Endothelial cell of umbilical vein (primary cell): ENCODE measurements around the gene HMGXB4. TPM values are rescaled to one million over a fixed set of nuclear protein-coding genes. Genes with fewer than 3 reads are reported as not detected.

Source experiments
- BruUV-seq: library from RNA; stranded (reverse); fragments of 400-500 nt; replicated peaks from 2 replicates; lab custom pipeline; 2021; lab: Mats Ljungman, UMichigan
- CTCF ChIA-PET: fragments of 300-600, 350-600 bp; sonication (Branson Sonifier 250); formaldehyde crosslinking; loops from one replicate; lab custom pipeline; 2021; ENCODE audit warnings: antibody characterized with exemption, inconsistent platforms; lab: Charles Lee
- POLR2A ChIA-PET: fragments of 300-600, 350-600 bp; sonication (Branson Sonifier 250); formaldehyde crosslinking; loops from one replicate; lab custom pipeline; 2021; ENCODE audit warnings: antibody characterized with exemption, inconsistent platforms; lab: Charles Lee
- DNase-seq: peaks from one replicate; pipeline ENCODE4 v3.0.0-alpha.2; 2011; ENCODE audit warnings: low read depth, low spot score
- FAIRE-seq: peaks from 2 replicates; lab custom pipeline; 2011; peaks lifted over from hg19 to GRCh38; lab: Jason Lieb, UNC
- H2AFZ ChIP-seq: 2 replicates; pipeline ENCODE4 v1.6.0; 2012; ENCODE audit warnings: low read depth, low read length, control low read depth, inconsistent platforms
- H3K27ac ChIP-seq: 2 replicates; pipeline ENCODE4 v1.5.1; 2011; ENCODE audit warnings: low read depth, mild to moderate bottlenecking, control low read depth, low read length, moderate library complexity; ENCODE audit not compliant: insufficient read depth
- H3K27me3 ChIP-seq, 2 experiments: 2 replicates each; pipeline versions ENCODE4 v1.6.0 to v1.6.1; 2011; ENCODE audit warnings: low read length in 2 of 2, mixed read lengths in 1 of 2; ENCODE audit not compliant: control insufficient read depth in 2 of 2, insufficient read depth in 2 of 2
- H3K36me3 ChIP-seq, 2 experiments: 2 replicates in 1 of 2; 3 replicates in 1 of 2; pipeline ENCODE4 v1.5.1; 2011; ENCODE audit warnings: low read length in 2 of 2, mild to moderate bottlenecking in 1 of 2, moderate library complexity in 1 of 2; ENCODE audit not compliant: control insufficient read depth in 2 of 2, insufficient read depth in 2 of 2; ENCODE audit errors: extremely low read depth in 1 of 2
- H3K4me1 ChIP-seq: 3 replicates; pipeline ENCODE4 v1.5.1; 2011; ENCODE audit warnings: mild to moderate bottlenecking, low read length; ENCODE audit not compliant: control insufficient read depth, insufficient read depth; ENCODE audit errors: extremely low read depth
- H3K4me2 ChIP-seq: 2 replicates; pipeline ENCODE4 v1.6.1; 2011; ENCODE audit warnings: low read length, control low read depth, mixed read lengths; ENCODE audit not compliant: insufficient read depth
- H3K4me3 ChIP-seq, 3 experiments: fragments of 200-600 bp in 1 of 3; sonication (generic), shearing (Covaris generic) in 1 of 3; replicated peaks in 1 of 3; 2 replicates each; pipeline ENCODE4 v1.5.1; 2011 to 2016; ENCODE audit warnings: control low read depth in 3 of 3, low read length in 3 of 3, mild to moderate bottlenecking in 2 of 3, inconsistent platforms in 1 of 3, low read depth in 1 of 3, moderate library complexity in 1 of 3; ENCODE audit not compliant: insufficient read depth in 1 of 3
- H3K79me2 ChIP-seq: 2 replicates; pipeline ENCODE4 v1.6.0; 2012; ENCODE audit warnings: low read length, inconsistent platforms; ENCODE audit not compliant: control insufficient read depth, insufficient read depth
- H3K9ac ChIP-seq: replicated peaks from 2 replicates; pipeline ENCODE3; 2011; ENCODE audit warnings: low read length, control low read depth; ENCODE audit not compliant: insufficient read depth; ENCODE audit errors: extremely low read depth
- H3K9me1 ChIP-seq: replicated peaks from 3 replicates; pipeline ENCODE4 v1.6.0; 2011; ENCODE audit warnings: mild to moderate bottlenecking, low read length; ENCODE audit not compliant: control insufficient read depth, insufficient read depth; ENCODE audit errors: extremely low read depth
- H3K9me3 ChIP-seq: replicated peaks from 2 replicates; pipeline ENCODE4 v1.5.1; 2012; ENCODE audit warnings: low read length, inconsistent platforms; ENCODE audit not compliant: control insufficient read depth, insufficient read depth
- H4K20me1 ChIP-seq: replicated peaks from 2 replicates; pipeline ENCODE3; 2011; ENCODE audit warnings: mild to moderate bottlenecking, low read length; ENCODE audit not compliant: control insufficient read depth, insufficient read depth; ENCODE audit errors: extremely low read depth
- EZH2 ChIP-seq: IDR thresholded peaks from 2 replicates; pipeline ENCODE4 v1.6.1; 2012; ENCODE audit warnings: borderline replicate concordance, low read depth, mild to moderate bottlenecking, moderate library complexity, low read length, inconsistent platforms; ENCODE audit not compliant: severe bottlenecking
- FOS ChIP-seq: IDR thresholded peaks from 2 replicates; pipeline ENCODE4 v1.6.1; 2011; ENCODE audit warnings: mild to moderate bottlenecking, low read length, moderate library complexity, borderline replicate concordance; ENCODE audit not compliant: insufficient read depth
- GATA2 ChIP-seq: IDR thresholded peaks from 2 replicates; pipeline ENCODE4 v1.7.0; 2011; ENCODE audit warnings: low read depth, mild to moderate bottlenecking, moderate library complexity, mixed read lengths, low read length; ENCODE audit not compliant: insufficient read length, insufficient read depth
- JUN ChIP-seq: IDR thresholded peaks from 2 replicates; pipeline ENCODE4 v1.6.1; 2011; ENCODE audit warnings: borderline replicate concordance, low read depth; ENCODE audit not compliant: insufficient read length, insufficient read depth
- MYC ChIP-seq: IDR thresholded peaks from one replicate; pipeline ENCODE4 v1.6.1; 2011; ENCODE audit warnings: mild to moderate bottlenecking, low read depth, low read length
- POLR2A ChIP-seq: IDR thresholded peaks from 2 replicates; pipeline ENCODE4 v1.6.1; 2012; ENCODE audit warnings: low read depth, mild to moderate bottlenecking, control low read depth, low read length
- POLR2AphosphoS5 ChIP-seq: IDR thresholded peaks from 2 replicates; pipeline ENCODE4 v1.6.1; 2012; ENCODE audit warnings: low read depth, mild to moderate bottlenecking, control low read depth, low read length, moderate library complexity; ENCODE audit not compliant: insufficient read depth
- dilution Hi-C: fragments of 300-500 bp; cut with MboI; formaldehyde crosslinking; loops from one replicate; pipeline ENCODE4 v1.15.0; 2019; ENCODE audit warnings: low sequenced_read_pairs; ENCODE audit not compliant: extremely low pct_ligation_motif_present
- intact Hi-C: fragments of 100-400 bp; cut with micrococcal nuclease; formaldehyde crosslinking; loops from one replicate; pipeline ENCODE4 v1.10.0; 2022
- polyA plus RNA-seq, 4 experiments: library from polyadenylated mRNA; depleted of rRNA in 3 of 4; stranded (reverse) in 3 of 4; unstranded in 1 of 4; fragments of >200 nt; gene quantifications; 2 replicates each; pipeline versions ENCODE4 v1.2.1 to v1.2.3, GENCODE V29; 2011 to 2012; ENCODE audit warnings: missing spikeins in 1 of 4
- total RNA-seq: library from RNA; stranded (reverse); gene quantifications from 2 replicates; pipeline ENCODE4 v1.2.3, GENCODE V29; 2021
- TF ChIP-seq, protein P1 (sequence below): IDR thresholded peaks from 2 replicates; pipeline ENCODE4 v1.6.1; 2011; ENCODE audit not compliant: insufficient read depth, insufficient read length
- TF ChIP-seq, protein P2 (sequence below), 2 donors: IDR thresholded peaks; 1 replicate in 1 of 2; 2 replicates in 1 of 2; pipeline ENCODE4 v1.5.1; 2011; ENCODE audit warnings: low read length in 2 of 2, mild to moderate bottlenecking in 2 of 2, moderate library complexity in 2 of 2, control low read depth in 1 of 2, inconsistent platforms in 1 of 2, low read depth in 1 of 2; ENCODE audit not compliant: insufficient read depth in 1 of 2; ENCODE audit errors: extremely low read depth in 1 of 2

HMGXB4 gene
- total and polyA plus RNA-seq, 2 donors (not counting 3 experiments of a cell fraction or from before 2014, with no cell fraction given): 12.2 to 30.5 TPM

DNA sequence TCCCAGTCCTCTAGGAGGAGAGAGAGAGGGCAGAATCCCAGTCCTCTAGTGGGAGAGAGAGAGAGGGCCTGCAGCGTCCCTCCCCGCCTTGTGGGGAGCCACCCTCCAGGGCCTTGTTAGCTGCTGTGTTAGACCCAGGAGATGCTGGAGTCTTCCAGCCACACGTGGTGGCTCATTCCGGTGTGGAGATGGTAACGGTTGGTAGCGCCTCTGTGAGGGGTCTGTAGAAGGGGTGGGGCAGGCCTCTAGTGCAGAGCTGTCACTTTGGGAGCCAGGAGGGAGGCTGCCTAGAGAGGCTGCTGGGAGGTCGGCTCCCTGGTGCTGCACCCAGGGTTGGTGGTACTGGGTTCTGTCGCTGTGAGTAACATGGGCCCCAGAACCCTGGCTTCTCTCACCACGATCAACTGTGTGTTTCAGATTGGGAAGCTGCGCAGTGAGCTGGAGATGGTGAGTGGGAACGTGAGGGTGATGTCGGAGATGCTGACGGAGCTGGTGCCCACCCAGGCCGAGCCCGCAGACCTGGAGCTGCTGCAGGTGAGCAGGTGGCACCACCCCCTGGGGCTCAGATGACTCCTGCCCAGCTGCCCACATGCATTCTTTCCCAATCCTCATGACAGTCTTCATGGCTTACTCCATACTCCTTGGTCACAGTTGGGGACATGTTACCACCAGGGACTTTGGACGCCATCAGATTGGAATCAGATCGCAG lies 69.7 kb downstream of the HMGXB4 start:
- TF ChIP-seq EZH2 (no peak), GATA2 (no peak), MYC (no peak), POLR2A (no peak), POLR2AphosphoS5 (no peak), JUN (no peak), FOS (no peak)
- TF ChIP-seq, protein P1, sequence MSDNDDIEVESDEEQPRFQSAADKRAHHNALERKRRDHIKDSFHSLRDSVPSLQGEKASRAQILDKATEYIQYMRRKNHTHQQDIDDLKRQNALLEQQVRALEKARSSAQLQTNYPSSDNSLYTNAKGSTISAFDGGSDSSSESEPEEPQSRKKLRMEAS: no peak
- TF ChIP-seq, protein P2, sequence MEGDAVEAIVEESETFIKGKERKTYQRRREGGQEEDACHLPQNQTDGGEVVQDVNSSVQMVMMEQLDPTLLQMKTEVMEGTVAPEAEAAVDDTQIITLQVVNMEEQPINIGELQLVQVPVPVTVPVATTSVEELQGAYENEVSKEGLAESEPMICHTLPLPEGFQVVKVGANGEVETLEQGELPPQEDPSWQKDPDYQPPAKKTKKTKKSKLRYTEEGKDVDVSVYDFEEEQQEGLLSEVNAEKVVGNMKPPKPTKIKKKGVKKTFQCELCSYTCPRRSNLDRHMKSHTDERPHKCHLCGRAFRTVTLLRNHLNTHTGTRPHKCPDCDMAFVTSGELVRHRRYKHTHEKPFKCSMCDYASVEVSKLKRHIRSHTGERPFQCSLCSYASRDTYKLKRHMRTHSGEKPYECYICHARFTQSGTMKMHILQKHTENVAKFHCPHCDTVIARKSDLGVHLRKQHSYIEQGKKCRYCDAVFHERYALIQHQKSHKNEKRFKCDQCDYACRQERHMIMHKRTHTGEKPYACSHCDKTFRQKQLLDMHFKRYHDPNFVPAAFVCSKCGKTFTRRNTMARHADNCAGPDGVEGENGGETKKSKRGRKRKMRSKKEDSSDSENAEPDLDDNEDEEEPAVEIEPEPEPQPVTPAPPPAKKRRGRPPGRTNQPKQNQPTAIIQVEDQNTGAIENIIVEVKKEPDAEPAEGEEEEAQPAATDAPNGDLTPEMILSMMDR (IDR thresholded peaks at IDR 0.05; ENCODE audit: extremely low read depth in 1 of 2, insufficient read depth in 1 of 2, low read depth in 1 of 2, low read length in 2 of 2): no peak
- Histone ChIP-seq H3K9me3 (no peaks in the 10 kb centered on the region), H3K4me1 (peaks cover 20% of the 10 kb centered on the region), H3K36me3 (peaks cover 2 to 40% of the 10 kb centered on the region in 2 experiments), H3K9me1 (no peaks in the 10 kb centered on the region), H3K9ac (no peak overlapping the region), H2AFZ (no peak overlapping the region), H3K79me2 (no peaks in the 10 kb centered on the region), H3K4me2 (no peak overlapping the region), H3K27ac (no peak overlapping the region), H3K27me3 (no peaks in the 10 kb centered on the region), H4K20me1 (no peaks in the 10 kb centered on the region), H3K4me3 (no peak overlapping the region)
- ChIA-PET POLR2A (interaction anchor here (0.6 kb wide), 1 partner anchor 152 kb away, joined by 5 read pairs; no protein-coding TSS in a partner anchor), CTCF (interaction anchor here (1.1 to 3.8 kb wide), 3 partner anchors 13 to 27 kb away, joined by 3 to 17 read pairs (median 4); partner anchors contain the start of gene TOM1)
- dilution Hi-C loops (no loop called here), intact Hi-C loops (no loop called here)
- FAIRE-seq (no peak), DNase-seq (no peak)
- no TSS peak for BruUV-seq
